NAMALWA (cell line): ENCODE data around the gene HOXA10.
A peak's percentile ranks its signal among the peaks of the same experiment; 100 is the strongest.

Source experiments
- DNase-seq: peaks from one replicate; pipeline ENCODE4 v3.0.0-alpha.2; 2015; ENCODE audit warnings: low spot score

Gene HOXA10

DNA sequence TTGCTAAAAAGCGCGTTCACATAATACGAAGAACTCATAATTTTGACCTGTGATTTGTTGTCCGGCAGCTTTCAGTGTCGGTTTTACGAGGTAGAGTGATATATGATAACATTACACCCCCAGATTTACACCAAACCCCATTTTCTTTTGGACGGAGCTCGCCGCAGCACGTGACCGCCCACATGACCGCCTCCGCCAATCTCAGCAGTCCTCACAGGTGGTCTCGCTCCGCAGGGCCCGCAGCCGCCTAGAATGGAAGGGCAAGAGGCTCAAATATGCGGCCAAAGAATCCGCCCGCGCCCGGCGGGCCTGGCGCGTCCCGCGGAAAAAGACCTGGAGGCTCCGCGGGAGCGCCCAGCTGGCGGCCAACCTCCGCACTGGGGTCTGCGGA, 17.6 kb downstream of the HOXA10 start, which contains the start of gene HOXA7:
HOXA7 (minus strand) TSS at position 168 of the 391 bp plus-strand sequence; CDS start at position 38, 130 bp downstream.
- DNase-seq = no peak

DNA sequence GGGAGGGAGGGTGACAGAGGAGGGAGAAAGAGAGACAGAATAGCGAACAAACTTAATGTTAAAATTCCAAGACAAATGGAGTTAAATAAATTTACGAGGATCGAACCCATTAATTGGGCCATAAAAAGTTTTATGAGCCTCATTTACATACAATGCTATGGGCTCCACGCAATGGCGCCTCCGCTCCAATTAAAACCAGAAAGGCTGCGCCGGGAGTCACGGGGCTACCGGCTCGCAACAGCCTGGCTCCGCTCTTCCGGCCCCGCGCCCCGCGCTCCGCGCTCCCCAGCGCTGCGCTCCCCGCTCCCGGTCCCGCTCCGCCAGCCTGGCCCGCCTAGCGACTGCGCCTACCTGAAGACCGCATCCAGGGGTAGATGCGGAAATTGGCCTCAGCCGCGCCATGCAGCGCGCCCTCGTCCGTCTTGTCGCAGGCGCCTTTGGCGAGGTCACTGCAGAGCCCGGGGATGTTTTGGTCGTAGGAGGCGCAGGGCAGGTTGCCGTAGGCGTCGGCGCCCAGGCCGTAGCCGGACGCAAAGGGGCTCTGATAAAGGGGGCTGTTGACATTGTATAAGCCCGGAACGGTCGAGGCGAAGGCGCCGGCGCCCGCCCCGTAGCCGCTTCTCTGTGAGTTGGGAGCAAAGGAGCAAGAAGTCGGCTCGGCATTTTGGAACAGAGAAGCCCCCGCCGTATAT, 18.2 kb downstream of the HOXA10 start:
- DNase-seq = no peak

DNA sequence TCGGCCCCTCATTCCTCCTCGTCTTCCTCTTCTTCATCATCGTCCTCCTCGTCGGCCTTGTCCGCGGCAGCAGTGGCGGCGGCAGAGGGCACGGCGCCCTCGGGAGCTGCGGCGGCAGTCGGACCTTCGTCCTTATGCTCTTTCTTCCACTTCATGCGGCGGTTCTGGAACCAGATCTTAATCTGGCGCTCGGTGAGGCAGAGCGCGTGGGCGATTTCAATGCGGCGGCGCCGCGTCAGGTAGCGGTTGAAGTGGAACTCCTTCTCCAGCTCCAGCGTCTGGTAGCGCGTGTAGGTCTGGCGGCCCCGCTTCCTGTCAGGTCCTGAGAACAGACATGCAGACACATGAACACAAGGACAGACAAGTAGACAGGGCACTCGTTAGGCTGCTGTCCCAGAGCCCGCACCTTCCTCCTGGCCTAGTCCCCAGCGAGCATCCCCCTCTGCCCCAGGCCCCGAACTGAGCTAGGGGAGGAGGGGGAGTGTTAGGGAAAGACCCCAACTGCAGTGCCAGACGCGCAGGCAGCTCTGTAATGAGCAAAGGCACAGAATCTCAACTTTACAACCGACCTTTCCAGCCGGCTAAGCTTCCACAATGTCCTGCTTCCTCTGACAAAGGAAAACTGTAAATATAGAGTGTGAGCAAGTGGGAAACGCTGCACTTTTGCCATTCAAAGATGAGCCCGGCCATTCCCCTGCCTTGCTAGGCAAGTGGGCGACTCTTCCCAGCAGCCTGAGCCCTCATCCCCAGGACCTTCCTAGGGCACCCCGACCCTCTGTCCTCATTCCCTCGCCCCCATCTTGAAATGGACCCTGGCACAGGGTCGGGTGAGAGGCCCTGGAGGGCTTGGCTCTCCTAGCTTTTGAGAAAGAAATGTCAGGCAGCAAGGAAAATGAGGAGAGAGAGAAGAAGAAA, 19.0 kb downstream of the HOXA10 start:
- DNase-seq = no peak

DNA sequence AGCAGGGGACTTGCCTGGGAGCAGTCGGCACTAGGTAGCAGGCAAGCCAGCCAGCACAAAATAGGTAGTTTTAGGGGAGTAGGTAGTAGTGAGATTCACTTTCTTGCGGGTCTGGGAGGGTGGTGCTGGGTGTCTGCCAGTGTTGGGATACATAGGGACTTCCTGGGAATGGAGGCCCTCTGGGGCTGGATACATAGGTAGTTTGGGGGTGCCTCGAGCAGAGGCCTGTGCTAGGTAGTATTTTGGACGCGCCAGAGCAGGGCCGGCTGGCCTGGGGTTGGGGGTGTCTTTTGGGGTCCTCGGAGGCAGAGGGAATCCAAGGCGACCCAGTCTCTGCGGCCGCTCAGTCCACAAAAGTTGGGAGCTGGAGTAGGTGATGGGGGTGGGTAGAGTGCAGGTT, 19.8 kb downstream of the HOXA10 start:
- DNase-seq = no peak

DNA sequence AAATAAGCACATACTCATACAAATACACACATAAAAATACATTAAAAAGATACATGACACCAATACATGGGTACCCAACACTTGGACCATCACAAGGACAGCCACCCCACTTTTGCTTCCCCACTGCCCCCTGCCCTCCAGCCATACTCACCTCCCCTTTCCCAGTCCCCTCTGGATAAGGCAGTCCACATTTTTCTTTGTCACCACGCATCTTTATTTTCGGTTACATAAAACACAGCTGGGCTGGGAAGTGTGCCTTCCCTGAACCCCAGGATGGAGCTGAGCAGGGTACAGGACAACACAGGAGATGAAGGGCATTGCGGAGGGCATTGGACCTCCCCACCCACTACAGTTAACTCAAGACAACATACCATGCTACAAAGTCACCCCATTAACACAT, 20.6 kb downstream of the HOXA10 start:
- no peak for DNase-seq

DNA sequence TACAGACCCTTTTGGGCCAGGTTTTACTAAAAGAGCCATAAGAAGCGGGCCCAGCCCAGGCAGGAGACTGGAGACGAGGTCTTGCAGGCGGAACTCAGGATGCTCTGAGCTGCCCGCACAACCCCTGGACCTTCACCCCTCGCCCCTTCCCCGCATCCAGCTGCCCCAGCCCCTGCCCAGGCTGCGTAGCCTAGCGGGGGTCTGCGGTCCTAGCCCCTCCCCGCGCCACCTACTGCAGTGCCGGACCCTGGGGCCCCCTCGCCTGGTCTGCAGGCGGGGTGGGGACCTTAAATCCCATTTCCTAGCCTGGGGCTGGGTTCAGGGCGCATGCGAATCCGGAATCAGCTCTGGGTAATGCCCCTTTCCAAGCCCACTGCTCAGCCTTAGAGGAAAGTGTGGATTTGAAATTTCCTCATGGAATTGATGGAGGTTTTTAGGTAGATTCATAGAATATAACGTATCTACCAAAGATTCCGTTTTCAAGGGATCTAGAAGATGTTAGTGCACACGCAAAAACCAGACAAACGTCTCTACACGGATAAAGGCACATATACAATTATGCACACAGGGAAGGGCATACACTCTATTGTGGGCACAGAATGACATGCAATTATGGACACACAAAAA, 21.2 kb downstream of the HOXA10 start:
- no peak for DNase-seq

DNA sequence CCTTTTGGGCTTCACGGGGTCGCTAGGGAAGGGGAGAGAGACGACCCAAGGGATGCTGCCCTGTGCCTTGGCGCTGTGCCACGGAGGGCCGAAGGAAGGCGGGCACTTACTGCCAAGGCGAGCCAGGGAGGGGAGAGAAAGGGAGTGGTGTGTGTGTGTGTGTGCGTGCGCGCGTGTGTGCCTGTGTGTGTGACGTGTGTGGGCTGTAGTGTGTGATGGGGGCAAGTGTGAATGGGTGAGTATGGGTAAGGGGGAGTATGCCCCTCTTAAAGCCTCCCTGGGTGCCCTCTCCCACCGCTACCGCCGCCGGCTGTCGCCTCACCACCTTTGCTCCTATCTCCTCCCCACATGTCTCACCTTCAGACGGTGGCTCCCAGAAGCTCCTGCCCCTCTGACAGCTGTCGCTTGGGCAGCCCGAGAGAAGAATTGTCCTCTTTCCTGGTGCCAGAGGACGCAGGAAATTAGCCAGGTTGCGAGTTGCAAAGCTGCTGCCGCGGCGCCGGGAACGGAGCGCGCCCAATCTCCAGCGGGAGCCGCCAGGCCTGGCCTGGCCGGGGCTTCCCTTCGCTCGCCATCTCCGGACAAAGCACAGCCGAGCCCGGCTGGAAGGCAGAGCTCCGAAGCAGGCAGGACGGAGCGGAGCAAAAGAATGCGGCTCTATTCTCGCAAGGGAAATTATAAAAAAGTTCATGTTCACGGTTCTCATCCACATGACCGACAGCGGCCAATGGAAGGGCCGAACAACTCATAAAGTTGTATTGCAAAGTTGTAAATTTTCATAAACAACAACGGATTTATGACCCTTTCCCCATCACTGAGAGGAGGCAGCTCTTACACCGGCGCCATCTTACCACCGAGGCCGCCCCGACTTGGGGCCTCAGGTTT, 21.9 kb downstream of the HOXA10 start, which contains the start of gene HOXA3:
HOXA3 (minus strand) TSS at position 653 of the 885 bp plus-strand sequence. CDS start 41,943 bp downstream, outside the sequence.
- DNase-seq = no peak

DNA sequence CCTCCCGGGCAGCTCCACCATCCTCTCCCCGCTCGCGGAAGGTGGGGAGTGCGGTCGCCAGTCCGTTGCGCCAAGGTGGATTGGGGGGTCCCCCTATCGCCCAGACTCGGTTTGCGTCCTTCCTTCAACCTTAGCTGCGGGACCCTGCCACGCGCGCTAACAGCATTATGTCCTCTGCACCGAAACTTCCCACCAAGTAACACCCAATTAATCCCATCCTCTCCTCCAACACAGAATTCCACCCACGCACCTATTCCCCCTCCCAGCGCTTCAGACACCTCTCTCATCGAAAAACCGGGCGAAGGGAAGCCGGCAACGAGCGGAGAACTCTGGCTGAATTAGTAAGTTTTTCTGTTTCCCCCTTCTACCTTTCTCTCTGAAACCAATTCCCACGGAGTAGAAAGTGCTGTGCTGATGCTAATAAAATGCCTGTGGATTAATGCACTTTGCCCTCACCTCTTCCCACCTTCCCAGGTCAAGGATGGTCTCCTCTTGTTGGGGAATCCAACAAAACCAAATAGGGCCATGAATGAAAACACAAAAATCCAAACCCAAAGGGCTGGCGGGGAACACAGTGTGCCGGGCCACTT, 22.7 kb downstream of the HOXA10 start:
- no peak for DNase-seq

DNA sequence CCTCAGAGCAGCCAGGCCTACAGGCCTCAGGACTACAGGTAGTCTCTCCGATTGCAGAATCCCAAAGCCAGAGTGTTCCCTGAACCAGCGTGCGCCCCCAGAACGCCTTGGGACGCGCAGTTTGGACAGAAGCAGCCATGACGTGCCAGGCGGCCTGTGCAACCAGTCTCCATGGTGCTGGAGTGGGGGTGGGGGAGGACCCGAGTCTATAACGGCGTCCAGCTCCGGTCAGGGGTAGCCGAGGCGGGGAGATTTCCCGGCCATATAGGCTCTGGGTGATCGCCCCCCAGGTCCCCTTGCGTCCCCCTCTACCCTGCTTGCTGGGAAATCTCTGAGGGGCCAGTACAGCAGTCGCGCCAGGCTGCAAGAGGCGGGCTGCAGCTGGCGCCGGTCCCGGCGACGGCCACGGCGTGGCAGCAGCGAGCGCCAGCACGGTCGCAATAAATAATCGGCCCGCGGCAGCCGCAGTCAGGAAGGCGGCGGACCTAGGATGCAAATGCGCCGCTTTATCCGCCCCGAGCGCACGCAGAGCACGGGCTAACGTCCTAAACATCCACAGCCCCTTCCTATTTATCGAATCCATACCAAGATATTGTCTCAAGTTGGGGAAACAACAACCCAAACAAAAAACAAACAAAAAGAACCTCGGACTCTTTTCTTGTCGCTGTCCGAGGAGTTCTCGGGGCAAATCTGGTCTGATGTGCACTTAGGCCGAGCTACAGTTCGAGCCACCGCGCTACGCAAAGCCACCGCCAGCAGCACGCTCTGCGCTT, 23.4 kb downstream of the HOXA10 start:
- peak; percentile 91 for DNase-seq

DNA sequence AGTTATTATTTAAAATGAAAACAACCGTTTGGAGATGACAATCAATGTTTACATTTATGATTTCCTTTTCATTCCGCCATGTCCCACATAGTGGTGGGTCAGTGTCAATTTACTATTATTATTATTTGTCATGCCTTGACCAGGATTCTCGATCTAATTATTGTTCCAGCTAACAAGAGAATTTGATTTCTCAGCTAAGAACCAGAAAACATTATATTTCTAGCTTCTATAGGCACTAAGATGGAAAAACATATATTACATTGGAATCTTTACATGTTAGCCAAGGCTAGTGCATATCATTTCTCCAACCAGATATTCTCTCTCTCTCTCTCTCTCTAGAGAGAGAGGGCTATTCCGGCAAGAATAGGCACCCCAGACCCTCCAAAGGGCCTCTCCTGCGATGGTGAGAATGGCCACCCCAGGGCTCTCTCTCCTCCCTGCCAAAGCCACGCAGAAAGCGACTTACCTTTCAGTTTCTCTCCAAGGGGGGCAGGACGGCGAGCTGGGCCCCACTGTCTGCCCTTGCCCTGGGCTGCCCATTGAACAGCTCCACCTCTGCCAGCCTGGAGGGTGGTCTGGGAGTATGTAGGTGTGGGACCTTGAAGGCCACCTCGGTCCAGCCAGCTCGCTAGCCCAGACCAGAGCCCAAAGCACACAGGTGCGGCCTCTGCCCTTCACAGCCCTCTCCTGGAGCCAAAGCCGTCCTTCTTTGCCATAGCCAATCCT, 24.1 kb downstream of the HOXA10 start:
- peak; percentile 59 for DNase-seq

DNA sequence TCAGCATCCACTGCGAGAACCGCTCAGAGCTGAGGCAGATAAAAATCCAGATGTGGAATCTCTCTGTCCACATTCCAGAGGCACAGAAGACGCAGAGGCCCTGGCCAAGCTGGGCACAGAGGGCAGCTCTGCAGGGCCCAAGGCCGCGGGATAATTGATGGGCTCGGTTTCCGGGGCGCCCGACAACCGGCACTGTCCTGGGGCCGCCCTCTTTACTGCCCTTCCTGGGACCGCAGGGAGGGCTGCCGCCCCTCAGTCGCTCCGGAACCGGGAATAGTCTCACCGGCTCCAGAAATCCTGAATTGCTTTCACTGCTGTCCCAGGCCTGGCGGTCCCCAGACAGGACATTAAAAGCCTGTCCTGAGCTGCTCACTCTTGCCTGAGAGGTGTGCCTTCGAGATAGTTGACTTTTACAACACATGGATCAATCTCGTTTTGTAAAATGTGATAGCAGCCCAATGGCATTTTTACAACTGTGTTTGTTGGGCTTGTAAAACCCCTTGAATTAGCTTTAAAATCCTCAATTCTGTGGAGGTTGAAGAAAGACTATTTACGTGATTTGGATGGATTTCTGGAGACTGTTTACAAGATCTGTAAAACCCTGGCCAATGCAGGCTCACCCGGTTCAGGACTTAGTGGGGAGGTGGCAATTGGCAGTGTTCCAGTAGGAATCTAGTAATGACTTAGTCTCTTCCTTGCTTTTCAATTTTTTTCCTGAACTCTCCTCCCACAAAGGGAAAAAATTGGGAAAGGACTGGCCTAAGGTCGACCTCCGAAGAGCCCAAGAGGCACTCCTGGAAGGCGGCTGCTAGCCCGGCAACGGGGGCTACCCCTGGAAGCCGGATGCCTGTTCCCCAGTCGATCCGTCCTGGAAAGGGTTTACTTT, 25.1 kb downstream of the HOXA10 start:
- DNase-seq = no peak

DNA sequence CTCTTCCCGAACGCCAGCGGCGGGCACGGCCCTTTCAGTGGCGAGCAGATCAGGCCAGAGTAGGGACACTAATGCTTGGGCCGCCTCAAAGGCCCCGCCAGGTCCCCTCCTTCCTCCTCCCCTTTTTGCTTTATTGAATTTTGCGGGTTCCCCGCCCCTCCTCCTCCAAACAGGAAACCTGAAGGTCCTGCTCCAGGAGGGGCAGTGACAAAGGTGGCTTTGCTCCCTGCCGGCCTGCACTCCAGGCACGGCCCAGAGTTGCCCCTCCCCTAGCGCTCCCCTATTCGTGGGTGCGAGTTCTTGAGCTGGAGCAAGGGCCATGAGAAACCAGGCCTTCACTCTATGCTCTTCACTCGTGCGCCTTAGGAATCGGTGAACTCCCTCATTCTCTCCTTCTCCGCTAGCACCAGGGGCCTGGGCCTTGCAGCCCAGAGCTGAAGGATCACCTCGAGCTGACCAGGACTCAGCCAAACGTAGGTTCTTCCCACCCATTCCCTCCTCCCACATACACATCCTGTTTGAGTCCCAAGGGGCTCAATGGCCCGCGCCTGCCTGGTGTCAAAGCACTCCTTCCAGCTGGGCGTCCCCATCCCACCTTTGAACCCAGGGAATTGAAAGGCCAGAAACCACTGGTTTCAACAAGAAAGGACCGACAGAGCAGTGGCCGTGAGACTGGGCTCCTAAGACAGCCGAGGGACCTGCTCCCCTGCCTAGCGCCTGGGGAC, 25.9 kb downstream of the HOXA10 start:
- no peak for DNase-seq

DNA sequence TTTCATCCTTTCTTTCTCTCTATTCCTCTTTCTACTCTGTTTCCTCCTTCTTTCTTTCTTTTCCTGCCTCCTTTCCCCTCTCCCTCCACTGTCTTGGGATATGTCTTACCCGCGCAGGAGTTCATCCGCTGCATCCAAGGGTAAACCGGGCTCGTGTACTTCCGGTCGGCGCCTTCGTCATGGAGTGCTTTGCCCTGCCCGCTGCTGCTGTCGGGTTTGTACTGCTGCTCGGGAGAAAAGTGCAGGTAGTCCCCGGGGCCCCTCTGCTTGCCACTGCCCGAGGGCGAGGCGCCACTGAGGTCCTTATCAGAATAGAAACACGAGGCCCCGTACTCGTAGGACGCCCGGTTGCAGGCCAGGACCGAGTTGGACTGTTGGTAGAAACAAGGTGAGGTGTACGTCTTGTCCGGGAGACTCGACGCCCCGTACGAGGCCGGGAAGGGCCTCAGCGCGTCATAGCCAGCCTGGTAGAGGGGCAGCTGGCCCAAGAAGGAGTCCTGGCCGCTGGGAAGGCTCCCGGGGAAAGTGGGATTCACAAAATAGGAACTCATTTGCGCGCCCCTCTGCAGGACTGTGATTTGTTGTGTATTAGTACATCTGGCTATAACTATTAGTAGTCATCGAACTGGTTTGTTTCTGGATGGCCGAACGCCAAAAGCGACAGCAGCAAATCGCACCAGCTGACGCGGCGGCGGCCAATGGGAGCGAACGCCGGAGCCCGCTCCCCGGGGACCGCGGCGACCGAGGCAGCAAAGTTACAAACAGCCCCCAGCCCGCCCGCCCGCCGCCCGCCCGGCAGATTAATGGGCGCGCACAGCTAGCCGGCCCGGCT, 26.7 kb downstream of the HOXA10 start, which contains the start of gene HOXA6:
HOXA6 (minus strand) TSS at position 576 of the 832 bp plus-strand sequence; CDS start at position 551, 25 bp downstream.
- DNase-seq = no peak

DNA sequence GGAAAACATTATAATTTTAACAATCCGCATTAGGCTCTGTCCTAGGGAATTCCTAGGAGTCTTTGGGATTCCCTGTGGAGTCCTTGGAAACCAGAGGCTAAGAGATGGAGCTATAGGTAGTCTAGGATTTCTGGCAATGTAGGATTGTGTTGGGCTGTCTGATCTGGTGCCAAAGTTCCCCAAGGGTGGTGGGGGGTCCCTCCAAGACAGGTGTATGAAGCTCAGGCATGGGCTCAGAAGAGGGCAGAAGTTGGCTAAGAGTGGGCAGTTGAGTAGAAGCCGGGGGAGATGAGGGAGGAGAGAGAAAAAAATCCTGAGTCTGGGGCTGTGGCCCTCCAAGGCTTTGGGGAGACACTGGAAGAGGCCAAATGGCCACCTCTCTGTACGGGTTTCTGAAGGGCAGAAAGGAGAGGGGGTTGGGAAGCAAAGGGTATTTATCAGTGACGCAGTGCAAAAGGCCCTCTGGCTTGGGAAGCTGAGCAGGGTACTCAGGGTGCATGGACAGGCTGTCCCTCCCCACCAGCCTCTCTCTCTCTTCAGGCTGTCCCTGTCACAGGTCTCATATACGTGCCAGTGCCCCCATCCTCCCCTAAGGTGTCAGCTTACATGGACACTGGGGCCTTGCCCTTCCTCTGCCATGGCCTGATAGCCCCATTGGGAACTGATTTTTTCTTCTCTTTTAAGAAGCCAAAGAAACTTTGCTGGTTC, 27.5 kb downstream of the HOXA10 start:
- no peak for DNase-seq

DNA sequence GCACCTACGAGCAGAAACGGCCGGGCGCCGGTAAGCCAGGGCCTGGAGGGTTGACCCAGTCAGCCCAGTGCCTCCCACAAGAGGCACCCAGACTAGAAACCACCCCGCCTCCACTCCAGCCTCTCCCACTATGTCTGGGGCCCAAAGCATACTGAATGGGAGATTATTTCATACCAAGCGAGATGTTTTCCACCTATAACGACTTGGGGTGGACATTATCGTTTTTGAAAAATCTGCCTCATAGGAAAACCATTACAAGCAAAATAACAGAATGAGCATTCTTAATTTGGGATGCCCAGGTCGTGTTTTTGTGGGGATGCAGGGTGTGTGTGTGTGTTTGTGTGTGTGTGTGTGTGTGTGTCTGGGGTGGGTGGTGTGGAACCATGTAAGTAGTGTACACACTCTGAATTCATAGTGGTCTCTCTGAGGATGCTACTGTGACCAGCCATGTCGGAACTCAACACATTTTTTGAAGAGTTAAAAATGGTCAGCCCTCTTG, 28.2 kb downstream of the HOXA10 start:
- DNase-seq = no peak
